GM23338 (cell line): ENCODE data around the gene CCNT2. TPM values are rescaled to one million over a fixed set of nuclear protein-coding genes. Genes with fewer than 3 reads are reported as not detected.

Experiments used
- ATAC-seq: fragments of 200-7000 bp; cut with Tn5 transposase; 3 replicates; pipeline ENCODE4 v1.9.1; 2020
- DNase-seq: peaks from one replicate; pipeline ENCODE4 v3.0.0-alpha.2; 2015; ENCODE audit warnings: low spot score
- H2AFZ ChIP-seq: fragments of 200-600 bp; sonication (generic); 2 replicates; pipeline ENCODE4 v1.8.0; 2016; ENCODE audit warnings: antibody characterized with exemption, mild to moderate bottlenecking, moderate library complexity
- H3F3A ChIP-seq: fragments of 200-600 bp; sonication (generic); replicated peaks from 2 replicates; pipeline ENCODE4 v1.8.0; 2017; ENCODE audit warnings: antibody characterized with exemption, mixed run types, low read depth
- H3K27ac ChIP-seq: fragments of 200-600 bp; sonication (generic); 2 replicates; pipeline ENCODE4 v1.6.1; 2016; ENCODE audit warnings: low read depth
- H3K27me3 ChIP-seq: fragments of 200-600 bp; sonication (generic); 2 replicates; pipeline ENCODE4 v1.8.0; 2016; ENCODE audit warnings: mild to moderate bottlenecking, mixed run types, moderate library complexity; ENCODE audit not compliant: insufficient read depth
- H3K36me3 ChIP-seq: fragments of 200-600 bp; sonication (generic); 2 replicates; pipeline ENCODE4 v1.8.0; 2016; ENCODE audit warnings: mild to moderate bottlenecking; ENCODE audit not compliant: insufficient read depth
- H3K4me1 ChIP-seq: fragments of 200-600 bp; sonication (generic); 2 replicates; pipeline ENCODE4 v1.8.0; 2016; ENCODE audit warnings: mild to moderate bottlenecking, moderate library complexity; ENCODE audit not compliant: insufficient read depth
- H3K4me2 ChIP-seq: fragments of 200-600 bp; sonication (generic); 2 replicates; pipeline ENCODE4 v1.7.1; 2017; ENCODE audit warnings: mixed run types
- H3K4me3 ChIP-seq: fragments of 200-600 bp; sonication (generic); 2 replicates; pipeline ENCODE4 v1.6.1; 2016; ENCODE audit warnings: mixed run types
- H3K79me2 ChIP-seq: fragments of 200-600 bp; sonication (generic); replicated peaks from 2 replicates; pipeline ENCODE4 v1.8.0; 2017; ENCODE audit warnings: mild to moderate bottlenecking; ENCODE audit not compliant: insufficient read depth
- H3K9me2 ChIP-seq: fragments of 200-600 bp; sonication (generic); 2 replicates; pipeline ENCODE4 v1.8.0; 2017; ENCODE audit not compliant: insufficient read depth
- H4K20me1 ChIP-seq: fragments of 200-600 bp; sonication (generic); replicated peaks from 2 replicates; pipeline ENCODE4 v1.8.0; 2017; ENCODE audit warnings: mild to moderate bottlenecking; ENCODE audit not compliant: insufficient read depth
- H3K27ac Mint-ChIP-seq: 2 replicates; pipeline ENCODE4 v1.8.0; 2020; ENCODE audit warnings: inconsistent platforms, mild to moderate bottlenecking, moderate library complexity, mixed read lengths
- H3K27me3 Mint-ChIP-seq: 3 replicates; pipeline ENCODE4 v1.8.0; 2022; ENCODE audit warnings: low read depth, mild to moderate bottlenecking, moderate library complexity, mixed read lengths, inconsistent platforms; ENCODE audit not compliant: insufficient read depth, poor library complexity
- H3K36me3 Mint-ChIP-seq: 3 replicates; pipeline ENCODE4 v1.8.0; 2021; ENCODE audit warnings: low read depth, mild to moderate bottlenecking, inconsistent platforms, moderate library complexity, mixed read lengths
- H3K4me1 Mint-ChIP-seq: 3 replicates; pipeline ENCODE4 v1.8.0; 2020; ENCODE audit warnings: mild to moderate bottlenecking, inconsistent platforms, mixed read lengths
- H3K4me3 Mint-ChIP-seq: 3 replicates; pipeline ENCODE4 v1.8.0; 2021; ENCODE audit warnings: moderate library complexity, mild to moderate bottlenecking, inconsistent platforms, mixed read lengths
- H3K9me3 Mint-ChIP-seq: 3 replicates; pipeline ENCODE4 v1.8.0; 2020; ENCODE audit warnings: moderate library complexity, mild to moderate bottlenecking, inconsistent platforms, mixed read lengths
- CREB1 ChIP-seq: fragments of 250-450 bp; sonication (Bioruptor Pico); IDR thresholded peaks from 2 replicates; pipeline ENCODE4 v1.5.0; 2020; ENCODE audit warnings: low read depth, mild to moderate bottlenecking, moderate library complexity
- CTCF ChIP-seq, 2 experiments: fragments of 200-600 bp in 1 of 2; sonication (generic) in 1 of 2; conservative IDR thresholded peaks; 2 replicates each; pipeline versions ENCODE4 v1.5.1 to v1.6.1; 2016 to 2017; ENCODE audit warnings: antibody characterized with exemption in 2 of 2, low read depth in 2 of 2, mild to moderate bottlenecking in 2 of 2, moderate library complexity in 1 of 2
- ETS1 ChIP-seq: IDR thresholded peaks from 2 replicates; pipeline ENCODE4 v1.6.1; 2016; ENCODE audit warnings: antibody characterized with exemption
- EZH2 ChIP-seq: fragments of 200-600 bp; sonication (generic); IDR thresholded peaks from one replicate; pipeline ENCODE4 v1.8.0; 2017; ENCODE audit warnings: antibody characterized with exemption, mild to moderate bottlenecking, low read depth; ENCODE audit not compliant: unreplicated experiment
- EZH2phosphoT487 ChIP-seq: fragments of 200-600 bp; sonication (generic); IDR thresholded peaks from one replicate; pipeline ENCODE4 v1.8.1; 2018; ENCODE audit warnings: antibody characterized with exemption; ENCODE audit not compliant: unreplicated experiment
- JUNB ChIP-seq: IDR thresholded peaks from one replicate; pipeline ENCODE4 v1.6.1; 2016; ENCODE audit warnings: antibody characterized with exemption; ENCODE audit not compliant: unreplicated experiment
- NANOG ChIP-seq: IDR thresholded peaks from 2 replicates; pipeline ENCODE4 v1.6.1; 2016; ENCODE audit warnings: antibody characterized with exemption, borderline replicate concordance
- POLR2AphosphoS5 ChIP-seq: IDR thresholded peaks from 2 replicates; pipeline ENCODE4 v1.6.1; 2016; ENCODE audit warnings: antibody characterized with exemption, low read depth
- REST ChIP-seq: IDR thresholded peaks from one replicate; pipeline ENCODE4 v1.6.1; 2018; ENCODE audit warnings: antibody characterized with exemption; ENCODE audit not compliant: unreplicated experiment
- STAT1 ChIP-seq: IDR thresholded peaks from one replicate; pipeline ENCODE4 v1.6.1; 2016; ENCODE audit warnings: antibody characterized with exemption; ENCODE audit not compliant: unreplicated experiment
- ZNF114 ChIP-seq: fragments of 250-450 bp; sonication (Bioruptor Pico); IDR thresholded peaks from 2 replicates; pipeline ENCODE4 v1.5.0; 2020; ENCODE audit warnings: mild to moderate bottlenecking, moderate library complexity
- ZNF331 ChIP-seq: fragments of 250-450 bp; sonication (Bioruptor Pico); IDR thresholded peaks from 2 replicates; pipeline ENCODE4 v1.5.0; 2020; ENCODE audit warnings: low read depth, mild to moderate bottlenecking, moderate library complexity
- ZNF462 ChIP-seq: fragments of 250-450 bp; sonication (Bioruptor Pico); IDR thresholded peaks from 2 replicates; pipeline ENCODE4 v1.5.0; 2020; ENCODE audit warnings: mild to moderate bottlenecking, moderate library complexity
- polyA plus RNA-seq: library from polyadenylated mRNA; unstranded; fragments of >200 nt; fragmentation: Nextera tagmentation; extraction: Ambion mirVana; gene quantifications from 2 replicates; pipeline ENCODE4 v1.2.1, GENCODE V29; 2016
- total RNA-seq: library from RNA; depleted of rRNA; stranded (reverse); fragments of >200 nt; shearing (Covaris generic); gene quantifications from 2 replicates; pipeline ENCODE4 v1.2.3, GENCODE V29; 2014

CCNT2 gene
- total and polyA plus RNA-seq, 2 experiments from 2014 or later, result 22.5 to 46.5 TPM

GRCh38 chr2:134875309-134875708 is 43.3 kb upstream of the CCNT2 start:
- no peaks in the 10 kb centered on the region; the same call in 1 of the 2 replicates for H4K20me1 ChIP-seq
- no peaks in the 10 kb centered on the region for H3K36me3 ChIP-seq
- TF ChIP-seq EZH2phosphoT487 (no peak), CREB1 (CRISPR knock-in tag) (no peak), ETS1 (no peak), ZNF114 (CRISPR knock-in tag) (no peak), JUNB (no peak), ZNF462 (CRISPR knock-in tag) (no peak), POLR2AphosphoS5 (no peak), ZNF331 (no peak), CTCF (conservative IDR thresholded peaks at IDR 0.05; ENCODE audit: low read depth in 2 of 2) (no peak), NANOG (no peak), EZH2 (no peak), STAT1 (no peak), REST (no peak)
- no peaks in the 10 kb centered on the region for H3K4me1 Mint-ChIP-seq
- no peak overlapping the region for H3K4me2 ChIP-seq
- H3K9me3 Mint-ChIP-seq, result peaks cover 9% of the 10 kb centered on the region; the same call in 2 of the 3 replicates
- no peaks in the 10 kb centered on the region for H3K36me3 Mint-ChIP-seq
- H3K27me3 Mint-ChIP-seq, result no peaks in the 10 kb centered on the region
- no peak overlapping the region for H3K27ac ChIP-seq
- ATAC-seq (no peak), DNase-seq (no peak)
- no peaks in the 10 kb centered on the region for H3K27me3 ChIP-seq
- no peaks in the 10 kb centered on the region for H3F3A ChIP-seq
- no peak overlapping the region for H2AFZ ChIP-seq
- no peaks in the 10 kb centered on the region; the same call in 1 of the 2 replicates for H3K9me2 ChIP-seq
- no peak overlapping the region for H3K4me3 Mint-ChIP-seq
- no peaks in the 10 kb centered on the region for H3K79me2 ChIP-seq
- H3K4me1 ChIP-seq, result no peaks in the 10 kb centered on the region
- H3K4me3 ChIP-seq, result no peak overlapping the region
- no peak overlapping the region for H3K27ac Mint-ChIP-seq
